GM19238 (cell line): ENCODE measurements around the gene BCHE.

Experiments
- DNase-seq: peaks from one replicate; pipeline ENCODE4 v3.0.0; 2011; ENCODE audit warnings: low spot score; ENCODE audit not compliant: insufficient read length

Gene BCHE

DNA sequence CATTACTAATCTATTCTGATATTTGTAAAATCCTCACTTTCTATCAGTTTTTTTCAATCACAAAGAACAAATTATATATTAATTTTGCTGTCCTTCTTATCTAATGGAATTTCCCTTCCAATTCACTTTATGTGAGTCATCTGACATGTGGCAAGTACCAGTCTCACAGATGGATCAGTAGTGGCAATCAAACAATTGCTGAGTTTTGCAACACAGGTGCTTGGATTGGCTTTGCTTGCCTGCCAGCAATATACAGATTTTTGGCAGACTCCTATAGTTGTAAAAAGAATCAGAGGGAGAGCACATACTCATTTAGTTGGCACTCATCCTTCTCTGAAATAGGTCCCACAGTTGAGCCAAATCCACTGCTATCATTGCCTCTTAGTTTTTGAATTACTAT, 83.7 kb downstream of the BCHE start:
- no peak for DNase-seq

DNA sequence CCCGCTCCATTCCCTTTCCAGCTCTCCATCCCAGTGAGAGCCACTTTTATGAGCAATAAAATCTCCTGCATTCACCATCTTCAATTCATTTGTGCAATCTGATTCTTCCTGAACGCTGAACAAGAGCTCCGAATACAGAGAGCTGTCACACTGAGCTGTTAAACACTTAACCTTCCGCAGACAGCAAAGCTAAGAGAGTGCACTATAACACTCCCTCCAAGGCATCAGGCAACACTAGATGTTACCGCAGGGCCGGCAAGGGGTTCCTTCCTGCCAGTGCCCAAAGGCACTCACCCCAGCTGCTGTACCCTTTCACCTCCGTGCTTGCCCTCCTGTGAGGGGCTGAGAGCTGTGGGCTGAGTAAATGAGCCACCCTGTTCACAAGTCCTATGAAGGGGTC, 85.6 kb downstream of the BCHE start:
- no peak for DNase-seq

DNA sequence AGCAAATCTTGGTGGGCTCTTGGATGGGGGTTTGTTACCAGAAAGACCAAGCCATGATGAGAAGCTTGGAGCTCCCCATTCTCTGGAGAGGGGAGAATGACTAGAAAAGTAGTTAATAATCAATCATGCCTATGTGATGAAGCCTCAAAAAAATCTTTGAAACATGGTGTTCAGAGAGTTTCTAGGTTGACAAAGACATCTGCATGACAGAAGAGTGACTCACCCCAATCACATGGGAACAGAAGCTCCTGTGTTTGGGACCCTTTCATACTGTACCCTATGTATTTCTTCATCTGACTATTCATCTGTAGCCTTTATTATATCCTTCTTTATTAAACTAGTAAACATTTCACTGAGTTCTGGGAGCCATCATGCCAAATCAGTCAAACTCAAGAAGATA, 87.4 kb downstream of the BCHE start:
- no peak for DNase-seq

DNA sequence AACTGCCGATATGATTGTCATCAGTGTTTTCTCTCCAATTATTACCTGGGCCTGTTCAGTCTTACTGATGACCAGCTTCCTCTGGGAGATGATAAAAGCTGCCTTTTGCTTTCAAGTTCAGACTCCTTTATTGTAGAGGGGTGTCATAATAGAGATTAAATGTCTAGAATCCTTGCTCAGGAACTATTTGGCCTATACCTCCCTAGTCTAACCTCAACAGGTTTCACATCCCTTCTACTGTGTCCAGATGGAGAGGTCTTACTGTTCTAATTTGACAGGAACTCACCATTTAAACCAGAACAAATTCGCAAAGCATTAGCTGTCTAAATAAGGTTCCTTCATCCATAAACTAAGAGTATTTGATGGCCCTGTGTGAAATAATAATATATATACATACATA, 88.0 kb downstream of the BCHE start:
- no peak for DNase-seq

DNA sequence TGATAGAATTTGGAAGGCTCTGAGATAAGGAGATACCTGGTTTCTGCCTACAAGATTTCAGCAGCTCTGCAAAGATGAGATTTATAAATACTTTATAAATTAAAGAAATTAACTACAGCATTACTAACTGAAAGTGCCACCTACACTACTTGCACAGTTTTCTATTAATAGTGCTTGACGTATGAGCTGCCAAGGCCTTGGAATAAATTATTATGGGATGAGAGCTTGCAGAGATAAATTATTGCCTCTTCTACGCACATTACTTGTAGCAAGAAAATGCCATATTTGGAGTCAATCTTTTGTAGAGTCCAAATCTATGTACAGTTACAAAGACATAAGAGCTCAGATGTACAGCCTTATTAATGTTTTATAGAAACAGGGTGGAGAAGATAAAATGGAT, 89.1 kb downstream of the BCHE start:
- no peak for DNase-seq

DNA sequence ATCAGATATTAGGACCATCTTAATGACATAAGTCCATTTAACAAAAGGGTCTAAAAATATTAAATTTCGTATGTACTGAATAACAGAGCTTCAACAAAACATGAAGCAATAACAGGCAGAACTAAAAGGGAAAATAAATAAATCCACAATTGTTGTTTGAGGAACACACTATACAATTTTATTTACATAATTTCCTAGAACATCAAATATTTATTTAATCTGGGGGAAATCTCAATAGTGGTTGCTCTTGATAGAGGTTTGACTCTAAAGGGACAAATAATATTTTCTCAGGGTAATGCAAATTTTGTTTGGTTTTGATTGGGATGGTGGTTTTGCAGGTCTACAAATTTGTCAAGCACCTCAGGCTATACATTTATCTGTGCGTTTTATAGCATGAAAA, 90.3 kb downstream of the BCHE start:
- no peak for DNase-seq

DNA sequence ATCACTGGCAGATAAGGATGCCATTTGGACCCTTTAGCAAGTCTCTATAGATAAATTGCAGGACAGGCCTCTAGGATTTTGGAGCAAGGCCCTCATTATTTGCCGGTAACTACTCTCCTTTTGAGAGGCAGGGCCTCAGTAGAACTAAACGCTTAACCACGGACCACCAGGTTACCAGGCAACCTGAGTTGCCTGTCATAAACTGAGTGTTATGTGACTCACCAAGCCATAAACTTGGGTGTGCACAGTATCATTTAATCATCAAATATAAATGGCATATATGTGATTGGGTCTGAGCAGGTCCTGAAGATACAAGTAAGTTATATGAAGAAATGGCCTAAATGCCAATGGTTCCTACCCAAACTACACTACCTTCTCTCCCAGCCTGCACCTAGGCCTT, 93.2 kb downstream of the BCHE start:
- no peak for DNase-seq

DNA sequence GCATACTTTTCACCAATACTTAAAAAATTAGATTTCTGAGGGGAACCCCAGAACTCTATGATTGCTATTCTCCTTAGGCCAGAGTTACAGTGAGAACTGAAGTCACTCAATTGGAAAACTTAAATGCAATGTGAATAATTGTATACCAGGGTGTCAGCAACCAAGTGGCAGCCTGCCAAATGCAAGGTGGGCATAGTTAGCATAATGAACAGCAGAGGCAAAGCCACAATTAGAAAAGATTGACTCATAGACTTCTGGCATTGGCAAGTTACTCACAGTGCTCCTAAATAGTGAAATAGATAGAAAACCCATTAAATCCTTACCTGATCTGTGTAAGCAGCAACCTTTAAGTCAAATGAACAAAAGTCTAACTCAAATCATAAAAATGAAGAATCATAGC, 94.9 kb downstream of the BCHE start:
- DNase-seq: no peak

DNA sequence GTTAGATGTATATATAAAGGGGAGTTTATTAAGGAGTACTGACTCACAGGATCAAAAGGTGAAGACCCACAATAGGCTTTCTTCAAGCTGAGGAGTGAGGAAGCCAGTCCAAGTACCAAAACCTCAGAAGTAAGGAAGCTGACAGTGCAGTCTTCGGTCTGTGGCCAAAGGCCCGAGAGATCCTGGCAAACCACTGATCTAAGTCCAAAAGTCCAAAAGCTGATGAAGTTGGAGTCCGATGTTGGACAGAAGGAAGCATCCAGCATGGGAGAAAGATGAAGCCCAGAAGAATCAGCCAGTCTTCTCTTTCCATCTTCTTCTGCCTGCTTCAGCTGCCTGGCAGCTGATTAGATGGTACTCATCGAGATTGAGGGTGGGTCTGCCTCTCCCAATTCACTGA, 107.5 kb downstream of the BCHE start:
- no peak for DNase-seq

DNA sequence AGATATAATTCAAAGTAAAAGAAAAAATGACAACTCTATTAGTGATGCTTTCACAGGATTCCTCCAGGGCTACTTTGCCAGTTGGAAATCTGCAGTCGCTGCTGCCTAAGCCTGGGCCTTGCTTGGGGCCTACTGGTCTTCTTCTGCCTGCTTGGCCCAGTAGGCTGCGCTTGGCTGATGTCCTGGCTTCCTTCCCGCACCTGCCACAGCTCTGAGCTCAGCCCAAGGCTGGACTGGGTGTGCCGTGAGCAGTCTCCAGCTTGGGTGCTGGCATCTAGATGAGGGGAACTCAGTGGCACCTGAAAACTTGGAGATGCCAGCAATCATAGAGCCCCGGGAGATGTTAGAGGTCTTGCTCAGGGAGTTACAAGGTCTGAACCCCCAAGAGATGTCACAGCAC, 108.3 kb downstream of the BCHE start:
- DNase-seq: no peak

DNA sequence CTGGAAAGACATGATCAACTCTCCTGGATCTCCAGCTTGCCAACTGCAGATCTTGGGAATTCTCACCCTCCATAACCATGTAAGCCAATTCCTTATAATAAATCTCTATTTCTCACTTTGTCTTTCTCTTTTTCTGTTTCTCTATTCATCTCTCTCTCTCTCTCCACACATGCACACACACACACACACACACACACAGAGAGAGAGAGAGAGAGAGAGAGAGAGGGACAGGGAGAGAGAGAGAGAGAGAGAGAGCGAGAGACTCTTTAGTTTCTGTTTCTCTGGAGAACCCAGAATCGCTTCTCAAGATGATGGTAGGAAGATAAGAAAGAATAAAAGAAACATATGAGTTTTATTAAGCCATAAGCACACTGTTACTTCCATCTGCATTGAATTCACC, 111.9 kb downstream of the BCHE start:
- no peak for DNase-seq
